ENCODE data around the gene FOCAD. TPM values are rescaled to one million over a fixed set of nuclear protein-coding genes. Genes with fewer than 3 reads are reported as not detected.

Gene FOCAD
- total and polyA plus RNA-seq, 2 of the 8 experiments (the other 6 are each of a cell fraction or from before 2014, with no cell fraction given): 22.0 to 38.4 TPM

DNA sequence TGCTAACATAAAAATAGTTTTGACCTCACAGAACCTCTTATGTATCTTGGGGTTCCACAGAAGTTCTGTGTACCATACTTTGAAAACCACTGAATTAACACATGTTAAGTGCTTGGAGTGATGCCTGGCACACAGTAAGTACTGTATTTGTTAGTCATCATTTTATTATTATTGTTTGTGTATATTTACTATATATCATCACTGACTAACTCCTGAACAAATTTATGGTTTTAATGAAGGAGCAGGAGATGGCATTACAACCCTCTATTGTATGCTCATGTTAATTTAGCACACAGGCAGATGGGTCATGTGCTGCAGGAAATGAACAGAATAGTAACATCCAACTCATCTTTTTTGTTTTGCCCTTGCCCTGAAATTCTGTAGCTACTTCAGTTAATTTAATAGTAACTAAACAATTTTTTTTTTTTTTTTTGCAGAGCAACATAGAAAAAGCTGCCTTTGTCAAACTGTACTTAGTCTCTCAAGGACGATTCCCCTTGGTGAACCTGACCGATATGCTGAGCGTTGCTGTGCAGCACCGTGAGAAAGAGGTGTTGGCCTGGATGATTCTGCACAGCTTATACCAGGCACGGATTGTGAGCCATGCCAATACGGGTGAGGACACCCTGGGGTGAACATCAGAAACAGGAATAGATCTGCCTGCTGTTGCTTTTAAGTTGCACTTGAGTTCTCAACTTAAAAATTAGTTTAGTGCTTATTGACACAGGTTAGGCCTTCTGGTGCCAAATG, 302.0 kb downstream of the FOCAD start:
- peaks cover 2 to 31% (median 11%) of the 10 kb centered on the region in 4 experiments; a peak in 6 of 8 replicates for H3K36me3 ChIP-seq (ENCODE audit: control insufficient read depth in 2 of 4, insufficient read depth in 4 of 4, low read length in 3 of 4)
- no peaks in the 10 kb centered on the region for H3K79me1 ChIP-seq (ENCODE audit: low read depth, low read length)
- H2BK120ac ChIP-seq (replicated peaks; ENCODE audit: low read depth, low read length): no peak overlapping the region
- H2BK5ac ChIP-seq (ENCODE audit: low read depth, low read length): no peak overlapping the region
- no peak for TF ChIP-seq PHF8 (conservative IDR thresholded peaks at IDR 0.05; ENCODE audit: low read depth, low read length)
- no peak for TF ChIP-seq ATF3 (IDR thresholded peaks at IDR 0.05; ENCODE audit: insufficient read depth, low read depth, low read length)
- TF ChIP-seq SP4 (IDR thresholded peaks at IDR 0.05; ENCODE audit: low read length): no peak
- no peak for TF ChIP-seq MAFK (IDR thresholded peaks at IDR 0.05; ENCODE audit: low read depth, low read length)
- TF ChIP-seq SIRT6 (IDR thresholded peaks at IDR 0.05; ENCODE audit: low read length): no peak
- TF ChIP-seq POLR2A (IDR thresholded peaks at IDR 0.05; ENCODE audit: control extremely low read depth in 1 of 2, low read depth in 2 of 2, low read length in 2 of 2): no peak
- no peak for TF ChIP-seq ZNF274 (IDR thresholded peaks at IDR 0.05; ENCODE audit: borderline replicate concordance, extremely low read depth, low read length)
- TF ChIP-seq POU5F1 (IDR thresholded peaks at IDR 0.05; ENCODE audit: low read depth, low read length): no peak
- TF ChIP-seq CHD2 (IDR thresholded peaks at IDR 0.05; ENCODE audit: low read length): no peak
- no peak for TF ChIP-seq JUND (IDR thresholded peaks at IDR 0.05; ENCODE audit: low read length)
- no peak for TF ChIP-seq RAD21 (IDR thresholded peaks at IDR 0.05 in 1 of 2, conservative IDR thresholded peaks at IDR 0.05 in 1 of 2; ENCODE audit: low read depth in 2 of 2, low read length in 2 of 2)
- H2AFZ ChIP-seq (ENCODE audit: low read length): no peak overlapping the region
- ChIA-PET POLR2A (ENCODE audit: partially characterized antibody) (no interaction called here), CTCF (ENCODE audit: partially characterized antibody) (interaction anchor here (0.5 to 2.0 kb wide), 3 partner anchors 9 to 204 kb away, joined by 3 to 6 read pairs (median 3); no protein-coding TSS in a partner anchor)
- H3K79me2 ChIP-seq (ENCODE audit: control insufficient read depth in 1 of 2, insufficient read depth in 2 of 2, low read length in 2 of 2): no peaks in the 10 kb centered on the region
- H3K4me1 ChIP-seq (replicated peaks in 1 of 4; ENCODE audit: control insufficient read depth in 3 of 4, insufficient read depth in 4 of 4, low read length in 3 of 4): peaks cover 0 to 2% (median 0%) of the 10 kb centered on the region in 4 experiments; a peak in 1 of 7 replicates
- no peak overlapping the region for H4K91ac ChIP-seq (replicated peaks; ENCODE audit: insufficient read length, low read length)
- H3K9ac ChIP-seq (replicated peaks in 1 of 4; ENCODE audit: extremely low read depth in 1 of 4, low read depth in 3 of 4, low read length in 3 of 4): no peak overlapping the region
- no peaks in the 10 kb centered on the region for H3K9me3 ChIP-seq (ENCODE audit: insufficient read depth in 2 of 2, low read depth in 1 of 2, low read length in 1 of 2)
- 91% methylated on average over 6 of the region's 6 CpGs; no CpG with 5 or more reads in 1 of the 2 experiments for whole genome bisulfite sequencing, 2 experiments (ENCODE audit: extremely low coverage in 1 of 2, insufficient coverage in 1 of 2, insufficient read length in 1 of 2, insufficient replicate concordance in 2 of 2, low coverage in 1 of 2, low lambda C conversion rate in 2 of 2, missing lambda C conversion rate in 1 of 2)
- no peak overlapping the region for H3K4me3 ChIP-seq (ENCODE audit: extremely low read depth in 1 of 4, insufficient read depth in 2 of 4, low read depth in 3 of 4, low read length in 4 of 4)
- DNase-seq (ENCODE audit: low read depth in 1 of 2, low spot score in 2 of 2) (no peak), FAIRE-seq (no peak)
- H4K8ac ChIP-seq (ENCODE audit: extremely low read depth, insufficient read depth, low read length): no peak overlapping the region
- H3K27ac ChIP-seq (ENCODE audit: low read depth, low read length): no peak overlapping the region
- no peak overlapping the region for H3K4ac ChIP-seq (replicated peaks; ENCODE audit: insufficient read length, low read depth, low read length)
- H3K18ac ChIP-seq (ENCODE audit: extremely low read depth, low read length): no peak overlapping the region
- no peak overlapping the region for H3K23ac ChIP-seq (ENCODE audit: insufficient read length)
- H3K23me2 ChIP-seq (ENCODE audit: low read depth, low read length): no peaks in the 10 kb centered on the region
- no peak overlapping the region for H3K4me2 ChIP-seq (ENCODE audit: insufficient read depth in 1 of 2, low read depth in 2 of 2, low read length in 2 of 2)
- H3K14ac ChIP-seq (ENCODE audit: insufficient read length): no peak overlapping the region
- no peak overlapping the region for H3K56ac ChIP-seq (replicated peaks; ENCODE audit: insufficient read length, low read depth, low read length)
- no peak overlapping the region for H2BK12ac ChIP-seq (ENCODE audit: low read depth, low read length)
- no peak overlapping the region for H2AK5ac ChIP-seq (ENCODE audit: low read depth, low read length)
- no peak overlapping the region for H2BK20ac ChIP-seq (ENCODE audit: low read length)
- no peaks in the 10 kb centered on the region for H4K20me1 ChIP-seq (replicated peaks in 1 of 2; ENCODE audit: control insufficient read depth in 1 of 2, insufficient read depth in 2 of 2, low read length in 2 of 2)
- no peak overlapping the region for H2BK15ac ChIP-seq (ENCODE audit: low read length)
- no peaks in the 10 kb centered on the region for H3K27me3 ChIP-seq (replicated peaks in 1 of 4; ENCODE audit: control insufficient read depth in 3 of 4, extremely low read depth in 1 of 4, insufficient read depth in 3 of 4, low read length in 3 of 4)
- no peak overlapping the region for H4K5ac ChIP-seq (ENCODE audit: insufficient read length, low read depth, low read length)

Measured in H1 (cell line).